HG02885 (cell line): ENCODE results near the gene TMEM129.
A peak's percentile ranks its signal among the peaks of the same experiment; 100 is the strongest.

Source experiments
- ATAC-seq: cut with Tn5 transposase; IDR thresholded peaks from one replicate; pipeline ENCODE4 v1.9.1; 2021; ENCODE audit warnings: mild to moderate bottlenecking; ENCODE audit not compliant: unreplicated experiment, poor library complexity

Gene TMEM129, protein sequence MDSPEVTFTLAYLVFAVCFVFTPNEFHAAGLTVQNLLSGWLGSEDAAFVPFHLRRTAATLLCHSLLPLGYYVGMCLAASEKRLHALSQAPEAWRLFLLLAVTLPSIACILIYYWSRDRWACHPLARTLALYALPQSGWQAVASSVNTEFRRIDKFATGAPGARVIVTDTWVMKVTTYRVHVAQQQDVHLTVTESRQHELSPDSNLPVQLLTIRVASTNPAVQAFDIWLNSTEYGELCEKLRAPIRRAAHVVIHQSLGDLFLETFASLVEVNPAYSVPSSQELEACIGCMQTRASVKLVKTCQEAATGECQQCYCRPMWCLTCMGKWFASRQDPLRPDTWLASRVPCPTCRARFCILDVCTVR

GRCh38 chr4:1721003-1721665 is at the start of gene TMEM129, which contains the start of gene TACC3:
TSS of gene TMEM129 (minus strand) at chr4:1721323. CDS start at chr4:1720837, 486 bp downstream.
TSS of gene TACC3 (plus strand) at chr4:1721521. CDS start at chr4:1723422, 1,901 bp downstream.
- ATAC-seq: peak; percentile 80

- ATAC-seq: peak; percentile 3
Measured at GRCh38 chr4:1770791-1771231, 49.7 kb upstream of the TMEM129 start.

DNA sequence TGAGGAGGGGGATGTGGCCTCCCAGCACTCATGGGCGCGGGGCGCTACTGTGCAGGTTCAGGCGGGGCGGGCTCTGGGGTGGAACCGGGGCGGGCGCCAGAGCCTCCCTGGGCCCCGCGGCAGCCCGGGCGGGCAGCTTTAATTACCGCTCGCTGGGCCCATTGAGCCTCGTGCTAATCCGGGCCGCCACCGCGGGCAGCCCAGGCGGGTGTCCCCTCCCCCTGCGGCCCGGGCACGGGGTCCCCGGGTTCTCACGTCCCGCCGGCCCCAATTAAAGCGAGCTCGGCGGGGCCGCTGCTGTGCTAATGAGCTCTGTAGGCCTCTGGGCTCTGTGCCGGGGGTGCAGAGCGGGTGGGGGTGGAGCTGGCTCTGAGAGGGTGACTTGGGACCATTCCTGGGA is 49.1 kb upstream of the TMEM129 start:
- no peak for ATAC-seq

- no peak for ATAC-seq
Measured at GRCh38 chr4:1769692-1770091, 48.6 kb upstream of the TMEM129 start.

GRCh38 chr4:1768367-1769034 is 47.4 kb upstream of the TMEM129 start:
- ATAC-seq: no peak

GRCh38 chr4:1767770-1768366 is 46.7 kb upstream of the TMEM129 start:
- ATAC-seq: no peak

GRCh38 chr4:1767061-1767769 is 46.1 kb upstream of the TMEM129 start:
- ATAC-seq: no peak

DNA sequence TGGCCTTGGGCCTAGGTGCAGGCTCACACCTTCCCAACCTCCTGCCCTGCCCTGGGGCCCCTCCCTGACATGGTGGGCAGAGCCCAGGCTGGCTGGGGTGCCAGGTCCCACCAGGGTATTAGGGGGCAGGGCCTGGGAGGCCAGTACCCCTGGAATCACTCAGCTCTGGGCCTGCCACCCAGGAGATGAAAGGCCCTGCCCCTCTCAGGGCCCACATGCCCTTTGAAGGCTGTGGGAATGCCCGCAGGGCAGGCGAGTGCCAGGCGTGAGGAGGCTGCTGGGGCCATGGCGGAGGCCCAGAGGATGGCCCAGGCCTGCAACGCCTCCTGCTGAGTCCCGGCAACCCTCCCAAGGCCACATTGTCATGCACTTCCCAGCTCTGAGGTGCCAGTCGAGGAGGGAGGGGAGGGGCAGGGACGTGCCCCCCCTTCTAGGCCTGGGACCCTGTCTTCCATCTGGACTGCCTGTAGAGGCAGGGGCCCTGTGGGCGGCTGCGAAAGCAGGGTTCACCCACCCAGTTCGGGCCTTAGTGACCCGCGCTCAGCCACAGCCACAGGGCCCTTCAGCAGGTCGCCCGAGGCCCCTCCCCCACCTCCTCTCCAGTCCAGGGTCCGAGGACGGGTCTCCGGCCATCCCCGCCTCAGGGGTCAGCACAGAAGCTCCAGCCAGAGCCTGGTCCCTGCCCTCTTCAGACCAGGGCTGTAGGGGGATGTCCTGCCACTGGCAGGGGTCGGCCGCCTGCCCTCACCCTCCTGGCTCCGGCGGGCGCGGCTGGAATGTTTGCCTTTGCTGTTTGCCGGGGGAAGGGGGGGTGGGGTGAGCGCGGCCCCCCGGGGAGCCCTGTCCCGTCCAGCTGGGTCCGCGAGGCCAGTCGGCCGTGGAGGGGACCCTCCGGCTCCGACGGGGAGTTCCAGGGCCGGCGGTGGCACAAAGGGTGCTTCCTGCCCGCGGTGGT is 45.3 kb upstream of the TMEM129 start:
- no peak for ATAC-seq

- ATAC-seq: no peak
Measured at GRCh38 chr4:1765409-1766072, 44.4 kb upstream of the TMEM129 start.

DNA sequence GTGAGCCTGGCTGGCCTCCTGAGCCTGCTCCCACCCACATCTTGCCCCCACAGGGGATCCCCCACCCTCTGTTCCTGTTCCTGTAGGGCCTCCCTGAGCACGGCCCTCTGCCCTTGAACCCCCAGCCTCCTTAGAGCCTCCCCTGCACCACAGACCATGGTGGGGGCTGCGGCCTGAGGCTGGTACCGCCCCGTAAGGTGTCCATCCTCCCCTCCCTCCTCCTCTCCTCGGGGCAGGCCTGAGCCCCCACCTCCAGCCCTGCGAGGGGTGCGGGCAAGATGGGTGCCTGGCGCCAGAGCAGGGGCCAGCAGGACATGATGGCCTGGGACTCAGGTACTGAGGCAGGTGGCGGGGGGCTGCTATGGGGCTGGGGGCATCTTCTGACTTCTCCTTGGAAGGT is 43.5 kb upstream of the TMEM129 start:
- ATAC-seq: no peak

DNA sequence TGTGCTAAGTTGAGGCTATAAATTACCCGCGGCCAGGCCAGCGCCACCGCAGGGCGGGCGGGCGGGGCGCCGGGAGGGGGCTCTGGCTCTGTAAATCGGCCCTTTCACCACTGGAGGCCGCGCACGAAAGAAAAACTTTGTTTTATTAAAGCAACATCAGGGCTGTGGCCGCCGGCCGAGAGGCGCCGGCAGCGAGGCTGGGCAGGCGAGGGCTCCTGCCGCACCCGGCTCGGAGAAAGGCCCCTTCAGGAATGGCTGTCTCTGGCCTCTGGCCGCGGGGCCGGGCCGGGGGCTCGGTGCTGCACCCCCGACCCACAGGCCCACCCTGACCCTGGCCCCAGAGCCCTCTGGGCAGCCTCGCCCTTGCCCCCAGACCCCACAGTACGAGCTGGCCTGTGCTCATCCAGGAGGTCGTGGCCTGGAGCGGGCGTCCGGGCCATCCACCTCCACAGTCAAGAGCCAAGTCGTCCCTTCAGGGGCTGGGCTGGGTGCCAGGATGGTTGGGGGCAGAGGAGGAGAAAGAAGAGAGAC is 42.5 kb upstream of the TMEM129 start:
- no peak for ATAC-seq

- no peak for ATAC-seq
Measured at GRCh38 chr4:1763070-1763549, 42.0 kb upstream of the TMEM129 start.

- ATAC-seq: no peak
Measured at GRCh38 chr4:1762264-1763010, 41.3 kb upstream of the TMEM129 start.

DNA sequence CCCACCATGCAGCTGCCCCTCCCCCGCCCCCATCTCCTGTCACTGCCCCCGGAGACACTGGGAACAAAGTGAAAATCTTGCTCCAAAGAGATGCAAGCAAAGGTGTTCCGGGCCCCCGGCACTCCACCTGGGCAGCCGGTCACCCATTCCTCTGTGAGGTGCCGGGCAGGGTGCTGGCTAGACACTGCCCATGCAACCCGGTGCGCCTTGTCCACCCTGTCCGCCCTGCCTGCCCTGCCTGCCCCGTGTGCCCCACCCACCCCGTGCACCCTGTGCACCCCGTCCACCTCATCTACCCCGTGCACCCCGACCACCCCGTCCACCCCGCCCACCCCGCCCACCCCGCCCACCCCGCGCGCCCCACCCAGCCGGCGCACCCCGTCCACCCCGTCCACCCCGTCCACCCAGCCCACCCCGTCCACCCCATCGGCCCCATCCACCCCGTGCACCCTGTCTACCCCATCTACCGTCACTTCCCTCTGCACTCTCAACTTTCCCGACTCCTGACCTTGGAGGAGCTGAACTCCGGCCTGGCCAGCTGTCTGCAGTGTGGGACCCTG is 40.1 kb upstream of the TMEM129 start:
- no peak for ATAC-seq

GRCh38 chr4:1760521-1761071 is 39.5 kb upstream of the TMEM129 start:
- ATAC-seq: no peak

- ATAC-seq: no peak
Measured at GRCh38 chr4:1759818-1760223, 38.7 kb upstream of the TMEM129 start.
